NCI-H146 treated with DMSO at 0.1 percent for 48 hours (cell line): ENCODE measurements around the gene MACROD2.

Experiments
- DNase-seq: peaks from one replicate; lab custom pipeline; 2025; ENCODE audit not compliant: unreplicated experiment; lab: John Stamatoyannopoulos, UW

Gene MACROD2

GRCh38 chr20:15018966-15019365 lies 1023.6 kb downstream of the MACROD2 start:
- DNase-seq, result no peak

GRCh38 chr20:15020845-15021244 lies 1025.5 kb downstream of the MACROD2 start:
- DNase-seq, result no peak

GRCh38 chr20:15022921-15023320 lies 1027.6 kb downstream of the MACROD2 start:
- no peak for DNase-seq

- DNase-seq, result no peak
Observed at GRCh38 chr20:15026759-15027158, 1031.4 kb downstream of the MACROD2 start.

GRCh38 chr20:15030826-15031225 lies 1035.5 kb downstream of the MACROD2 start:
- DNase-seq, result no peak

GRCh38 chr20:15031546-15032351 lies 1036.4 kb downstream of the MACROD2 start:
- no peak for DNase-seq

GRCh38 chr20:15032352-15032622 lies 1037.0 kb downstream of the MACROD2 start:
- no peak for DNase-seq

DNA sequence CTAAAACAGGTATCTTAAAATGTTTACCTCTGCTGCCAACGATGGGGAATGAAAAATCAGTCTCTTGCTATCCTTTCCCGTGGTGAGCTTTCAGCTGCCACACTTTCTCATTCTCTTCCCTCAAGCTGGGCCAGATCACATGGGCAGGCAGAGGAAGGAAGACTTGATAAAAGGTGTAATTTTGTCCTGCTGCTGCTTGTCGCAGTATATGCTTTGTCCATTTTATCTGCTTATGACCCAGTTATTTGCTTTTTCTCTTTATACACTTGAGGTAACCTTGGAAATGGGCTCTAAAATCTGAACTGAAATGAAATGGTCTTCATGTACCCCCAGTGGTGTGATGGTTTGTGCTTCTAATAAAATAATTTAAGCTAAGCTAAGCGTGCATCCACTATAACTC lies 1038.0 kb downstream of the MACROD2 start:
- peak; percentile 36 for DNase-seq

DNA sequence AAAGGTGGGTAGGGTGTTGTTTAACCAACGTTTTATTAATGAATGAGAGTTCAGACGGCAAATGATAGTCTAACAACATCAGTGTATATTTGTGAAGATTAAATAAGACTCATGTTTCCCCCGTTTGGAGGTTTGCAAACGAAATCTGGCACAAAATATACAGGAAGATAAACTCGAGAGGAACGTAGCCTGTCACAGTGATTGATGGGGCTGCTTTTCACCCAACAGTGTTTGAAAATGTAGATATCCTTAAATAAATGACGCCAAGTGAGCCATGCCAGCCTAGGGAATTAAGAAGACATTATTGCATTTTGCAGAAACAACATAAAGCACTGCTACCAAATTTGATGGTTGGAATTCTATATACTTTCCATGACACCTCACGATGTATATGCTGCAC lies 1038.6 kb downstream of the MACROD2 start:
- peak; percentile 22 for DNase-seq

DNA sequence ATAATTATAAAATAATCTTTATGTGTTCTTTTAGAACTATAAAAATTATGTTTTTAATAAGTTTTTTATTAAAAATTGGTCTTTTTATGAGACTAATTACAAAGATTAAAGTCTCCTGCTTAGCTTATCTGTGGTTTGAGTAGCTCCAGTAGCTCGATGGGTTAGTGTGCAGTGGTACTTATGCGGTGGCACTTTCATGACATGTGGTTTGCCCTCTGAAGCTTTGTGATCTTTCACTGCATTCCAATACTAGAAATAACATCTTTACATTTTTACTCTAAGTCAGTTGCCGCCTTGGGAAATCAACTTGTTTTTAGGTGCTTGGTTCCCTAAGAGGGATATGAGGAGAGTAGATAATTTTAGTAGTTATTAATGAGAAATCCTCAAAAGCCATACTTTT lies 1041.6 kb downstream of the MACROD2 start:
- DNase-seq, result no peak

DNA sequence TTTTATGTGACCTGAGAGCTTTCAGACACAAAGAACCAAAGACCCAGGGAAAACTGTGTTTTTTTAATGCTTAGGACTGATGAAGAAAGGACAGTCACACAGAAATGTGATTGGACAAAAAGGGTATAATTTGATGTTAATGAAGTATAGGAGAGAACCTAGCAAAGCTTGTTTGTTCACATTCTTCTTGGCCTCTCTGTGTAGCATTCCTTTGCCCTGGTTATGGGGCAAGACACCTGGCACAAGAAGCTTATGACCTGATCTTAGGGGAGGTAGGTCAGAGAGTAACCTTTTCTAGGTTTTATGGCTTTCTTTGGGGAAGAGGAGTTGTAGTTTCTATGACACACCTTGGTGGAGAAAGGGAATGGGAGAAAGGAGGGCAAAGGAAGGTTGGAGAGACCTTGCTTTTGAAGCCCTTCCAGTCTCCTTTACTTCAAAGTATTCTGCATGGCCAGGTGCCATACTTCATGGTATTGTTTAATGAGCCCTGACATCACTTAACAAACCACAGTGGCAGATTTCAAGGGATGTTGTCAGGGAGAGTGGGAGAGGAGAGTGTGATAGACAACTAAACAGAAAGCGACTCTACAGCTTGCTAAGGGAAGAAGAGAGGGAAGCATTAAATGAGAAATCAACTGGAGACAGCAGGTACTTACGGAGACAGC lies 1043.9 kb downstream of the MACROD2 start:
- no peak for DNase-seq

DNA sequence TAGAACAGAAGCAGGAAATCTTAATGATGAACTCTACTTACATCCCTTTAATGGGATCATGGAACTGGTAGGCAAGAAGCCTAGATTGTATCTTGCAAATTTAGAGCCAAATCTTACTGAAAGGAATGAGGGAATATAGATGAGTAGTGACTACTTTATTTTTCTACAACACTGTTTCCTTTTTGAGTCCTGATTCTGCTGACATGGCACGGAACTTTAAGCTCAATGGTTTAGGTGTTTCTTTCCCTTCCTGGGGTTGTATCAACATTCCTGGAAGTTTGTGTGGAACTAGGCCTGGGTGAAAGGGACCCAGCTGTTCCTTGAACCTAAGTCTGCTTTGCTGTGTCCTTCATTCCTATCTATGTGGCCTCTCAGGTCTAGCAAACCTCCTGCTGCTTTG lies 1047.4 kb downstream of the MACROD2 start:
- DNase-seq, result no peak

DNA sequence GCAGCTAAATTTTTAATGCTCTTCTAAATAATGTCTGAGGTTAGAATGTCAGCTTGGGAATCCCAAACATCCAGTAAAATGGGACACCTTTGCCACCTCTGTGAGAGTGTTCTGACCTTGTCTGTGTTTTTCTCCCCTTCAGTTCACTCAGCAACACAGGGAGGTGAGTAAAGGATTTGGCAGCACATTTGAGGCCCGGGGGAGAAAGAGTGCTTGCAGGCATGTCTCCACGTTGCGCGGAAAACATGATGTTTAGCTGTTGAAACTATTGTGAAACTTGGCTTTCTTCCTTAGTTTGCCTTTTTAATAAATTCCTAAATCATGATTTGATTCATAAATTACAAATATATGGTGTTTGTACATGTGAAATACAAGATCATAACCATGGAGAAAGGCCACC lies 1049.9 kb downstream of the MACROD2 start:
- no peak for DNase-seq

- DNase-seq, result no peak
Observed at GRCh38 chr20:15047042-15047441, 1051.7 kb downstream of the MACROD2 start.

DNA sequence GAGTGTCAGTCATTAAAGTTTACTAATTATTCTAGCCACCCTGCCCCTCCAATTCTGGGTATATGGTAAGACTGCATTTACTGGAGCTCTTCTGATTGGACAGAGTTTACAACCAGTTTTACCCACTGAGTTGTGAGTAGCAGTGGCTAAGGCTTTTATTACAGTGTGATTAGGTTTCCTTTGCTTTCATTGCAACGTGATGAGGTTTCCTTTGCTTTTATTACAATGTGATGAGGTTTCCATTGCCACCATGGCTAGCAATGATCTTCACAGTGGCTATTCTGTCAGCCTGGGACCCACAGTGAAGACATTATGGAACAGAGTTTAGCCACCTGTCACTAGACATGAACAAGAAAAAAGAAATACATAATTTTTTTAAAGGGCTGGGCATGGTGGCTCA lies 1052.3 kb downstream of the MACROD2 start:
- no peak for DNase-seq

DNA sequence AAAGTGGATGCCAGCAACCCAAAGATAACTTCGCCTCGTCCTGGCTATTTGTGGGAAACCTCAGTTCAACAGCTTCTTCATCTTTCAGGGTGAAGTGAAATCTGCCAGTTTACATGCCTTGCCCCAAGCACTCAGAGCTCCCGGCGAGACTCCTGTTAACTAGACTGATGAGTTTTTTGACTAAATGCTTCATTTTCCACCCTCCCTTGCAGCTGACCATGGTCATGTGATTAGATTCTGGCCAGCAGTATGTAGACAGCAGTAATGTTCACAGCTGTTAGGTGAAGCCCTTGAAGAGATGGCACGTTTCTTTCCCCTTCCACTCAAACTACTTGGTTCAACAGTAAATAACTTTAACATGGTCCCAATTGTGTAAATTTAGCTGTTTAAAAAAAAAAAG lies 1060.9 kb downstream of the MACROD2 start:
- DNase-seq, result no peak

DNA sequence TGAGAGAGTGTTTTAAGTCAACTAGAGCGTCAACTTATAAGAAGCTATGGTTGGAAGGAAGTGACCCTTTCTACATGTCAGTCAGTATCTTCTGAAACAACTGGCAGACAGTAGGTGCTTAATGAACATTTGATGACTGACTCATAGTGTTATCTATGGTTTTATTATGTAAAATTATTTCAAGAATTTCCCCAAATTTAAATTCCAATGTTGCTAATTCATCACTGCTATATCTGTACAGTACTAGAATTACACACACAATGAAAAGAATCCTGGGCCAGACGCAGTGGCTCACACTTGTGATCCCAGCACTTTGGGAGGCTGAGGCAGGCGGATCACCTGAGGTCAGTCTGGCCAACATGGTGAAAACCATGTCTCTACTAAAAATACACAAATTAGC lies 1063.5 kb downstream of the MACROD2 start:
- no peak for DNase-seq

- DNase-seq, result no peak
Observed at GRCh38 chr20:15059438-15059837, 1064.1 kb downstream of the MACROD2 start.

DNA sequence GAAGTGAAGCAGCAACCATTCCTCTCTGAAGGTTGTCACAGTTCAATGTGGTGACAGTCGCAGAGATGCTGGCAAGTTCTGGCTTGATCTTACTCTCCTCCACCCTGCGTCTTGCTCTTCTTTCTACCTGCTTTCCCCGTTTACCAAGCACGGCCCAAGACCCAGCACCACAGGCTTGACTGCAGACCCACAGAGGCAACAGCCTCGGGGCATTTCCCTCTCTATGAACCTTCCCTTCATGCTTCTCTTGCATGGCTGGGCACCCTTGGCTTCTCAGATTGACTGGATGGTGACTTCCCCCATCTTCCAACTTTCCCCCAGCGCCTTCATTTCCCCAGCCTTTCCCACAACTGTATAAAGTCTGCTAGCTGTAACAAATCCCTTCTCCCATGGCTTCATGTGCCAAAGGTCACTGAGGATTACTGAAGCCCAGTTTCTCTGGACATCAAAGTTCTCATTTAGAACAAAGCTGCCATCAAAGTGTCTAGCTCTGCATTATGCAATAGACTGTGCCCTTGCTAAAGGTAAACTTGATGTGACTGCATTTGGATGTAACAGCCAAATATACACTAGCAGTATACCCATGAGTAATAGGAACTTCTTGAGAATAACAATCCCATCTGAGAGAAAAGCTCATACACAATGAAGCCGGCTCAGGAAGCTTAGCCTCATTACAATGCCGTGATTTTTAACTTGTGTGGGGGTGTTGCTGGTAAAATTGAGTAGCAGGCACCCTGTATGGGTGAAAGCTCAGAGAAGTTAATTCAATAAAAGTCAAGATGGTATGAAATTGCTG lies 1065.1 kb downstream of the MACROD2 start:
- no peak for DNase-seq

- no peak for DNase-seq
Observed at GRCh38 chr20:15061061-15061430, 1065.7 kb downstream of the MACROD2 start.

GRCh38 chr20:15061955-15062354 lies 1066.6 kb downstream of the MACROD2 start:
- DNase-seq, result no peak

GRCh38 chr20:15063081-15063480 lies 1067.8 kb downstream of the MACROD2 start:
- no peak for DNase-seq
